A673 (cell line): ENCODE results near the gene C1GALT1C1L. TPM values are rescaled to one million over a fixed set of nuclear protein-coding genes. Genes with fewer than 3 reads are reported as not detected.

Experiments
- BruUV-seq: library from RNA; stranded (reverse); fragments of 400-500 nt; replicated peaks from 2 replicates; lab custom pipeline; 2021; lab: Mats Ljungman, UMichigan
- CTCF ChIA-PET: fragments of 300-600 bp; sonication (Branson Sonifier 250); formaldehyde crosslinking; loops from one replicate; lab custom pipeline; 2022; ENCODE audit warnings: antibody characterized with exemption; lab: Charles Lee
- POLR2A ChIA-PET: fragments of 300-600 bp; sonication (Branson Sonifier 250); formaldehyde crosslinking; loops from one replicate; lab custom pipeline; 2022; ENCODE audit warnings: antibody characterized with exemption; ENCODE audit not compliant: low non-redundant PET; lab: Charles Lee
- DNase-seq: peaks from one replicate; pipeline ENCODE4 v3.0.0-alpha.2; 2015; ENCODE audit warnings: low spot score
- H3K27ac ChIP-seq: fragments of 200-600 bp; sonication (generic); 2 replicates; pipeline ENCODE4 v1.5.1; 2016; ENCODE audit warnings: mixed run types, low read depth, mild to moderate bottlenecking, mixed read lengths, antibody characterized with exemption, low read length; ENCODE audit not compliant: poor library complexity, severe bottlenecking
- H3K27me3 ChIP-seq: fragments of 200-600 bp; sonication (generic); replicated peaks from 2 replicates; pipeline ENCODE4 v1.6.1; 2017; ENCODE audit warnings: mixed run types, low read depth, mild to moderate bottlenecking, mixed read lengths, antibody characterized with exemption, low read length; ENCODE audit not compliant: insufficient read depth, poor library complexity
- H3K36me3 ChIP-seq: fragments of 200-600 bp; sonication (generic); 2 replicates; pipeline ENCODE4 v1.6.1; 2016; ENCODE audit warnings: mixed run types, mild to moderate bottlenecking, mixed read lengths, antibody characterized with exemption, low read length; ENCODE audit not compliant: insufficient read depth, poor library complexity, severe bottlenecking
- H3K4me1 ChIP-seq: fragments of 200-600 bp; sonication (generic); 2 replicates; pipeline ENCODE4 v1.6.1; 2017; ENCODE audit warnings: mixed run types, mild to moderate bottlenecking, mixed read lengths, antibody characterized with exemption, low read length; ENCODE audit not compliant: insufficient read depth, poor library complexity, severe bottlenecking
- H3K4me3 ChIP-seq: fragments of 200-600 bp; sonication (generic); 2 replicates; pipeline ENCODE4 v1.5.1; 2016; ENCODE audit warnings: low read depth, mixed run types, mild to moderate bottlenecking, mixed read lengths, low read length; ENCODE audit not compliant: poor library complexity, severe bottlenecking
- H3K9me3 ChIP-seq: fragments of 200-600 bp; sonication (generic); 2 replicates; pipeline ENCODE4 v1.6.1; 2016; ENCODE audit warnings: mixed run types, low read depth, mild to moderate bottlenecking, mixed read lengths, antibody characterized with exemption, low read length; ENCODE audit not compliant: poor library complexity, severe bottlenecking
- EZH2 ChIP-seq: fragments of 200-600 bp; sonication (generic); IDR thresholded peaks from 2 replicates; pipeline ENCODE4 v1.6.1; 2017; ENCODE audit warnings: borderline replicate concordance, low read depth, mild to moderate bottlenecking, mixed read lengths, antibody characterized with exemption, low read length; ENCODE audit not compliant: poor library complexity, severe bottlenecking
- intact Hi-C: fragments of 100-400 bp; cut with micrococcal nuclease; formaldehyde crosslinking; loops from one replicate; pipeline ENCODE4 v1.10.0; 2022; ENCODE audit not compliant: unreplicated experiment
- total RNA-seq: library from RNA; stranded (reverse); gene quantifications from 2 replicates; pipeline ENCODE4 v1.2.3, GENCODE V29; 2021
- TF ChIP-seq, protein P1 (sequence below): fragments of 300-800, 200-600 bp; sonication (generic); conservative IDR thresholded peaks from 2 replicates; pipeline ENCODE4 v1.5.1; 2017; ENCODE audit warnings: low read depth, mild to moderate bottlenecking, antibody characterized with exemption, low read length, moderate library complexity, mixed read lengths

The C1GALT1C1L gene
- total RNA-seq, 1 experiment from 2014 or later: 0.41 TPM

DNA sequence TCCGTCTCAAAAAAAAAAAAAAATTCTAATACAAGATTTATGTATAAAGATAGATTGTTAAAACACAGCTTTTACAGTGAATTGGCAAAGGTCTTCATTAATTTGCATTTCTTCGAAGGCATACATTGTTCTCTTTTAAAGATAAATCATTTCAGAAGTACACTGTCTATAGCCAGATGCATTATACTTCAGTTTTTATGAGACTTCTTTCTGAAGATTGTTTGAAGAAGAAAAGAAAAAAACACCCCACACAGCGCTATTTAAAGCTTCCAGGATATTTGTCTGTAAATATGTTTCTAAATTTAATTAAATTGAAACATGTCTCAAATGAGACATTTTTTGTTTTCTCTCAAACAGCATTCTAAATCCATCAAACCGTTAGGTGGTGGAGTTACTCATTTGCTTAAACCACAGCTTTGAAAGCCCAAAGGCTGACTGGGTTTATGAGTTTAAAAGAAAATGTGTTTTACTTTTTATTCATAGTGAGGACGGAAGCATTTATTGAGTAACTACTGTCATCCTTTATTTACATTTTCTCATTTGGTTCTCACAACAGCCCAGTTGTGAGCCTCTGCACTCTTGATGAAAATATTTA is 42.4 kb upstream of the C1GALT1C1L start:
- ChIA-PET POLR2A (no interaction called here), CTCF (no interaction called here)
- H3K27me3 ChIP-seq: no peaks in the 10 kb centered on the region
- H3K27ac ChIP-seq: no peak overlapping the region
- DNase-seq: no peak
- TF ChIP-seq, protein P1, sequence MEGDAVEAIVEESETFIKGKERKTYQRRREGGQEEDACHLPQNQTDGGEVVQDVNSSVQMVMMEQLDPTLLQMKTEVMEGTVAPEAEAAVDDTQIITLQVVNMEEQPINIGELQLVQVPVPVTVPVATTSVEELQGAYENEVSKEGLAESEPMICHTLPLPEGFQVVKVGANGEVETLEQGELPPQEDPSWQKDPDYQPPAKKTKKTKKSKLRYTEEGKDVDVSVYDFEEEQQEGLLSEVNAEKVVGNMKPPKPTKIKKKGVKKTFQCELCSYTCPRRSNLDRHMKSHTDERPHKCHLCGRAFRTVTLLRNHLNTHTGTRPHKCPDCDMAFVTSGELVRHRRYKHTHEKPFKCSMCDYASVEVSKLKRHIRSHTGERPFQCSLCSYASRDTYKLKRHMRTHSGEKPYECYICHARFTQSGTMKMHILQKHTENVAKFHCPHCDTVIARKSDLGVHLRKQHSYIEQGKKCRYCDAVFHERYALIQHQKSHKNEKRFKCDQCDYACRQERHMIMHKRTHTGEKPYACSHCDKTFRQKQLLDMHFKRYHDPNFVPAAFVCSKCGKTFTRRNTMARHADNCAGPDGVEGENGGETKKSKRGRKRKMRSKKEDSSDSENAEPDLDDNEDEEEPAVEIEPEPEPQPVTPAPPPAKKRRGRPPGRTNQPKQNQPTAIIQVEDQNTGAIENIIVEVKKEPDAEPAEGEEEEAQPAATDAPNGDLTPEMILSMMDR: no peak
- no peak for TF ChIP-seq EZH2
- BruUV-seq: no TSS peak
- peaks cover 8% of the 10 kb centered on the region for H3K4me1 ChIP-seq
- intact Hi-C loops: no loop called here
- H3K9me3 ChIP-seq: no peaks in the 10 kb centered on the region
- H3K36me3 ChIP-seq: no peaks in the 10 kb centered on the region
- H3K4me3 ChIP-seq: no peak overlapping the region

DNA sequence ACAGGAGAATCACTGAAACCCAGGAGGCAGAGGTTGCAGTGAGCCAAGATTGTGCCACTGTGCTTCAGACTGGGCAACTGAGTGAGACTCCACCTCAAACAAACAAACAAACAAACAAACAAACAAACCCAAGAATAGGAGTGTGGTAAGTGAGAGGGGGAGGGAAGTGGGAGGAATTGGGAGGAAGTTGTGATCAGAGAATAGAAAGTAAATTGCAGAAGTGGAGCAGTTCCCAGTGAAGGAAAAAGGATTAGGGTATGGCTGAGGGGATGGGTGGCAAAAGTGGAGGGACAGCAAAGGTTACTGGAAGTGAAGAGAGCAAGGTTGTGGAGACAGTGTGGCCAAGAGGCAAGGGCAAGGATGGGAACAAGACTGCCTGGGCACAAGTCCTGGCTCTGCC is 41.1 kb upstream of the C1GALT1C1L start:
- TF ChIP-seq, protein P1: no peak
- no peak for TF ChIP-seq EZH2
- Histone ChIP-seq H3K27me3 (no peaks in the 10 kb centered on the region), H3K4me3 (no peak overlapping the region), H3K4me1 (peaks cover 8% of the 10 kb centered on the region), H3K9me3 (no peaks in the 10 kb centered on the region), H3K27ac (no peak overlapping the region), H3K36me3 (no peaks in the 10 kb centered on the region)
- no peak for DNase-seq
- CTCF ChIA-PET: no interaction called here
- intact Hi-C loops: no loop called here
- POLR2A ChIA-PET: no interaction called here
- BruUV-seq: no TSS peak

DNA sequence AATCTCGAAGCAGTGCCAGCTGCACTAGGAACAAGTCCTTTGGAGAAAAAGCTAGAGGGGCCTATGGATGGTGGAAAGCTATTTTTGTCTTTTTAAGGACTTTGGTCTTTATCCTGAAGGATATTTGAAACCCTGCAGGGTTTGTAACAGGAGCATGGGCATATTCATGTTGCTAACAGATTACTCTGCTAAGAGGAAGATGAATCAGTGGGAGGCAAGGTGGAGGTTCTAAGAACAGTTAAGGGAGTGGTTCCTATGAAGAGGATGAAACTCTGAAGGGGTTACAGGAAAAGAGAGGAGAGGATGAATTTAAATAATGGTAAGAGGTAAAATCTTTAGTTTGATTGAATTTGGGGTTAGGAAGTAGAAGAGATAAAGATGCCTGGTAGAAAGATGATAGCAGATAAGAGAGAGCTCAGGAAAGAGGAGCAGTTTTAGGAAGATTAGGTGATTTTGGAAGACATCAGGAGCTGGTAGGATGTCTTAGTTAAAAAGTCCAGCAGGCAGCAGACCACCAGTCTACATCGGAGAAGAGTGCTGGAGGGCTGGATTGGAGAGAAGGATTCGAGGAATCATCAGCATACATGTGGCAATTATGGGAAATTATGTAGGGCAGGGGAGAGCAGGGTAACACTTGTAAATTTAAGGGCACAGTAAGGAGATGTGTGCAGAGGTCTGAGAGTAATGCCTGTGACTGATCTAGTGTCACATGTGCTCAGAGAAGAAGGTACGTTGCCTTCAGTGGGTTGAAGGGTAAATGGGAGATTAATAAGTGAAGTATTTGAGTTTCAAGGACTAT is 39.3 kb upstream of the C1GALT1C1L start:
- Histone ChIP-seq H3K4me1 (peaks cover 8% of the 10 kb centered on the region), H3K36me3 (no peaks in the 10 kb centered on the region), H3K27me3 (no peaks in the 10 kb centered on the region), H3K27ac (no peak overlapping the region), H3K4me3 (no peak overlapping the region), H3K9me3 (no peaks in the 10 kb centered on the region)
- ChIA-PET CTCF (no interaction called here), POLR2A (no interaction called here)
- DNase-seq: no peak
- TF ChIP-seq EZH2: no peak
- TF ChIP-seq, protein P1: no peak
- BruUV-seq: no TSS peak
- intact Hi-C loops: no loop called here
